GM18507 (cell line): ENCODE data around the gene FLRT3.

Experiments used
- DNase-seq: peaks from one replicate; pipeline ENCODE4 v3.0.0; 2011; ENCODE audit warnings: low read depth; ENCODE audit not compliant: insufficient read length; ENCODE audit errors: extremely low spot score
- FAIRE-seq: peaks from 2 replicates; lab custom pipeline; 2011; peaks lifted over from hg19 to GRCh38; lab: Jason Lieb, UNC

FLRT3 gene

GRCh38 chr20:14332866-14333265, 4.5 kb downstream of the FLRT3 start:
- DNase-seq (no peak), FAIRE-seq (no peak)

- no peak for DNase-seq
- FAIRE-seq = no peak
Observed at GRCh38 chr20:14331646-14332045, 5.8 kb downstream of the FLRT3 start.

GRCh38 chr20:14319704-14320103, 17.7 kb downstream of the FLRT3 start:
- FAIRE-seq (no peak), DNase-seq (no peak)

- FAIRE-seq = no peak
- DNase-seq = no peak
Observed at GRCh38 chr20:14313341-14314020, 23.9 kb downstream of the FLRT3 start.

- FAIRE-seq (no peak), DNase-seq (no peak)
Observed at GRCh38 chr20:14312001-14312400, 25.4 kb downstream of the FLRT3 start.

- DNase-seq = no peak
- FAIRE-seq = no peak
Observed at GRCh38 chr20:14310977-14311627, 26.3 kb downstream of the FLRT3 start.

- FAIRE-seq = no peak
- no peak for DNase-seq
Observed at GRCh38 chr20:14307956-14308355, 29.5 kb downstream of the FLRT3 start.

GRCh38 chr20:14304472-14304871, 32.9 kb downstream of the FLRT3 start:
- FAIRE-seq (no peak), DNase-seq (no peak)

GRCh38 chr20:14303651-14304050, 33.8 kb downstream of the FLRT3 start:
- no peak for DNase-seq
- no peak for FAIRE-seq

- no peak for FAIRE-seq
- DNase-seq = no peak
Observed at GRCh38 chr20:14303106-14303505, 34.3 kb downstream of the FLRT3 start.

- DNase-seq (no peak), FAIRE-seq (no peak)
Observed at GRCh38 chr20:14299831-14300230, 37.6 kb downstream of the FLRT3 start.

- FAIRE-seq (no peak), DNase-seq (no peak)
Observed at GRCh38 chr20:14295770-14296309, 41.6 kb downstream of the FLRT3 start.

- FAIRE-seq = no peak
Observed at GRCh38 chr20:14295238-14295637, 42.2 kb downstream of the FLRT3 start.

GRCh38 chr20:14291502-14291901, 45.9 kb downstream of the FLRT3 start:
- DNase-seq = no peak
- FAIRE-seq = no peak

More at GRCh38 chr20:14295238-14295637, 42.2 kb downstream of the FLRT3 start:
- no peak for DNase-seq

GRCh38 chr20:14288341-14289330, 48.8 kb downstream of the FLRT3 start:
- no peak for DNase-seq
- FAIRE-seq = peak; percentile 26

- DNase-seq (no peak), FAIRE-seq (no peak)
Observed at GRCh38 chr20:14284443-14284842, 53.0 kb downstream of the FLRT3 start.

GRCh38 chr20:14282140-14282539, 55.3 kb downstream of the FLRT3 start:
- FAIRE-seq (no peak), DNase-seq (no peak)
